HG02885 (cell line): ENCODE data around the gene NAGA.
"Not testable (repeated sequence)": the region's sequence is repeated elsewhere in the genome, so short reads cannot be mapped to it uniquely, and the experiment has no call there.

ENCODE experiments used
- ATAC-seq: cut with Tn5 transposase; IDR thresholded peaks from one replicate; pipeline ENCODE4 v1.9.1; 2021; ENCODE audit warnings: mild to moderate bottlenecking; ENCODE audit not compliant: unreplicated experiment, poor library complexity

Gene NAGA

GRCh38 chr22:42070517-42071422, at the start of gene NAGA:
Gene NAGA (minus strand): TSS chr22:42070812. CDS start chr22:42070297, 515 bp downstream.
- peak; percentile 93 for ATAC-seq

- no peak for ATAC-seq
Measured at GRCh38 chr22:42116848-42117424, 46.3 kb upstream of the NAGA start.

- ATAC-seq: not testable (repeated sequence)
Measured at GRCh38 chr22:42115420-42115830, 44.8 kb upstream of the NAGA start.

- no peak for ATAC-seq
Measured at GRCh38 chr22:42114721-42115120, 44.1 kb upstream of the NAGA start.

GRCh38 chr22:42112793-42113192, 42.2 kb upstream of the NAGA start:
- not testable (repeated sequence) for ATAC-seq

GRCh38 chr22:42111798-42112197, 41.2 kb upstream of the NAGA start:
- ATAC-seq: no peak

- no peak for ATAC-seq
Measured at GRCh38 chr22:42108848-42109247, 38.2 kb upstream of the NAGA start.

- ATAC-seq: not testable (repeated sequence)
Measured at GRCh38 chr22:42104332-42104860, 33.8 kb upstream of the NAGA start.

GRCh38 chr22:42101199-42101598, 30.6 kb upstream of the NAGA start:
- no peak for ATAC-seq

- no peak for ATAC-seq
Measured at GRCh38 chr22:42091455-42091782, 20.8 kb upstream of the NAGA start.

GRCh38 chr22:42090596-42091454, 20.2 kb upstream of the NAGA start, which contains the start of gene NDUFA6:
Gene NDUFA6 (minus strand): TSS chr22:42090772. CDS start chr22:42090744, 28 bp downstream.
- ATAC-seq: peak; percentile 92

GRCh38 chr22:42086051-42086450, 15.4 kb upstream of the NAGA start:
- ATAC-seq: no peak

- ATAC-seq: no peak
Measured at GRCh38 chr22:42084874-42085273, 14.3 kb upstream of the NAGA start.

- ATAC-seq: no peak
Measured at GRCh38 chr22:42083119-42083518, 12.5 kb upstream of the NAGA start.

- ATAC-seq: no peak
Measured at GRCh38 chr22:42080287-42080686, 9.7 kb upstream of the NAGA start.

GRCh38 chr22:42079319-42080251, 9.0 kb upstream of the NAGA start, which contains the start of gene SMDT1:
Gene SMDT1 (plus strand): TSS chr22:42079700. CDS start chr22:42079769, 69 bp downstream.
- peak; percentile 87 for ATAC-seq

- ATAC-seq: peak; percentile 1
Measured at GRCh38 chr22:42078469-42079318, 8.1 kb upstream of the NAGA start.

GRCh38 chr22:42077486-42078125, 7.0 kb upstream of the NAGA start:
- ATAC-seq: no peak
